HUES64 (cell line): ENCODE results near the gene EDIL3.
"Not testable (repeated sequence)": the region's sequence is repeated elsewhere in the genome, so short reads cannot be mapped to it uniquely, and the experiment has no call there.

Source experiments
- H3K27ac ChIP-seq: 2 replicates; pipeline ENCODE4 v1.7.0; 2013; ENCODE audit warnings: low read depth, low read length, inconsistent platforms
- H3K27me3 ChIP-seq: 2 replicates; pipeline ENCODE4 v1.6.1; 2013; ENCODE audit warnings: mild to moderate bottlenecking, low read length; ENCODE audit not compliant: insufficient read depth
- H3K36me3 ChIP-seq: 2 replicates; pipeline ENCODE4 v1.6.1; 2013; ENCODE audit warnings: mild to moderate bottlenecking, low read length; ENCODE audit not compliant: insufficient read depth
- H3K4me1 ChIP-seq: 2 replicates; pipeline ENCODE4 v1.6.1; 2013; ENCODE audit warnings: mild to moderate bottlenecking, low read length, moderate library complexity; ENCODE audit not compliant: insufficient read depth
- H3K4me3 ChIP-seq: 2 replicates; pipeline ENCODE4 v1.5.1; 2013; ENCODE audit warnings: mild to moderate bottlenecking, low read length, moderate library complexity
- H3K9ac ChIP-seq: 2 replicates; pipeline ENCODE4 v1.6.1; 2013; ENCODE audit warnings: mild to moderate bottlenecking, low read depth, low read length
- H3K9me3 ChIP-seq: 2 replicates; pipeline ENCODE4 v1.6.1; 2013; ENCODE audit warnings: low read depth, low read length; ENCODE audit not compliant: insufficient read depth
- WGBS: fragments of 150-250, 120-280 bp; methylation state at CpG from one replicate; pipeline ENCODE4 v1.1.7; 2013; ENCODE audit warnings: missing lambda C conversion rate; 5-methylcytosine and 5-hydroxymethylcytosine counted together

The EDIL3 gene

GRCh38 chr5:84162695-84163094 lies 222.0 kb downstream of the EDIL3 start:
- H3K27me3 ChIP-seq = no peaks in the 10 kb centered on the region
- no peaks in the 10 kb centered on the region for H3K36me3 ChIP-seq
- H3K9ac ChIP-seq = no peak overlapping the region
- no peaks in the 10 kb centered on the region for H3K4me1 ChIP-seq
- 91% methylated on average over 1 of the region's 1 CpG for WGBS
- no peak overlapping the region for H3K4me3 ChIP-seq
- H3K9me3 ChIP-seq = no peaks in the 10 kb centered on the region
- H3K27ac ChIP-seq = no peak overlapping the region

DNA sequence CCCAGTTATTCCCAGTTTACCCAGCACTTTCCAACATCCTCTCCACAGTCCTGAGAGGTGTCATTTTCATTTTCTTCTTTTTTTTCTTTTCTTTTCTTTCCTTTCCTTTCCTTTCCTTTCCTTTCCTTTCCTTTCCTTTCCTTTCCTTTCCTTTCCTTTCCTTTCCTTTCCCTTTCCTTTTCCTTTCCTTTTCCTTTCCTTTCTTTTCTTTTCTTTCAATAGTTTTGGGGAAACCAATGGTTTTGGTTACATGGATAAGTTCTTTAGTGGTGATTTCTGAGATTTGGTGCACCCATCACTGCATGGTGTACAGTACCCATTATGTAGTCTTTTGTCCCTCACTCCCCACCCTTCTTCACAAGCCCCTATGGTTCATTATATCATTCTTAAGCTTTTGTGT lies 224.0 kb downstream of the EDIL3 start:
- not testable (repeated sequence) for H3K9me3 ChIP-seq, H3K27ac ChIP-seq, H3K4me1 ChIP-seq, H3K4me3 ChIP-seq, H3K36me3 ChIP-seq, H3K27me3 ChIP-seq, H3K9ac ChIP-seq

GRCh38 chr5:84149094-84149493 lies 235.6 kb downstream of the EDIL3 start:
- no peaks in the 10 kb centered on the region for H3K27me3 ChIP-seq
- H3K9ac ChIP-seq = no peak overlapping the region
- no peak overlapping the region for H3K27ac ChIP-seq
- H3K9me3 ChIP-seq = no peaks in the 10 kb centered on the region
- no peak overlapping the region for H3K4me3 ChIP-seq
- no peaks in the 10 kb centered on the region for H3K36me3 ChIP-seq
- H3K4me1 ChIP-seq = no peaks in the 10 kb centered on the region
- 80% methylated on average over 3 of the region's 3 CpGs for WGBS

GRCh38 chr5:84148651-84149050 lies 236.0 kb downstream of the EDIL3 start:
- no peaks in the 10 kb centered on the region for H3K9me3 ChIP-seq
- H3K4me1 ChIP-seq = no peaks in the 10 kb centered on the region
- no peaks in the 10 kb centered on the region for H3K27me3 ChIP-seq
- H3K36me3 ChIP-seq = no peaks in the 10 kb centered on the region
- H3K4me3 ChIP-seq = no peak overlapping the region
- H3K9ac ChIP-seq = no peak overlapping the region
- WGBS = 67% methylated on average over 2 of the region's 2 CpGs
- no peak overlapping the region for H3K27ac ChIP-seq

DNA sequence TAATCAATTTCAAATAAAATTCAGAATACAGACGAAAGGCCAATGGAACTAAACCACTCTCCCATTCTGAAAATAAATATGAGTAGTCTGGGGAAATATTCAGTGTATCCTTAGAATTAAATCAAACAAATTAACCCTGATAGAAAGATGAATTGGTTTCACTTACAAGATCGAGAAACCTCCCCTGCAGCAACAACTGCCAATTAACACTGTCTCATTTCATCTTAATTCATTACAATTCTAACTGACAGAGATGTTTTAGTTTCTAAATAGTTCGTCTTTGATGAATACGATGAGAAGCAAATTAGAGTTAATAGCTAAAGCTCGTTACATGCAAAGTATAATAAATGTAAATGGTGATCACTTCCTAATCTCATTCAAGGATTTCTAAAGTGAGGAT lies 247.1 kb downstream of the EDIL3 start:
- Histone ChIP-seq H3K9me3 (no peaks in the 10 kb centered on the region), H3K4me1 (no peaks in the 10 kb centered on the region), H3K27me3 (no peaks in the 10 kb centered on the region), H3K9ac (no peak overlapping the region), H3K4me3 (no peak overlapping the region), H3K36me3 (peaks cover 7% of the 10 kb centered on the region; the same call in 1 of the 2 replicates), H3K27ac (no peak overlapping the region)
- 89% methylated on average over 3 of the region's 5 CpGs for WGBS

DNA sequence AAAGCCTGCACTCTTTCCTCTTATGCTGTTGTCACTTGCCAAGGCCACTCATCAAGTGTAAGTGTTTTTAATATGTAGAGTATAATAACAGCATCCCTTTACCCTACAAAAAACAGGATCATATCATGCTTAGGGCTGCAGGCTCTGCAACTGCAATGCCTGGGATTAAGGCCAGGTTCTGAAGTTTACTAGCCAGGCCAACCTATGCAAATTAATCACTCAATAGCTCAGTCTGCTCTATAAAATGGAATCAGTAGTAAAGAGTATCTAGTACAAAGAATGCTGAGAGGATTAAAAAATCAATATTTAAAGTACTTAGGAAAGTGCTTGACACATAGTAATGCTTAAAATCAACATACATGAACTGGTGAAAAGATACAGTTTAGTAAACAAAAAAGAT lies 253.3 kb downstream of the EDIL3 start:
- no peaks in the 10 kb centered on the region for H3K27me3 ChIP-seq

DNA sequence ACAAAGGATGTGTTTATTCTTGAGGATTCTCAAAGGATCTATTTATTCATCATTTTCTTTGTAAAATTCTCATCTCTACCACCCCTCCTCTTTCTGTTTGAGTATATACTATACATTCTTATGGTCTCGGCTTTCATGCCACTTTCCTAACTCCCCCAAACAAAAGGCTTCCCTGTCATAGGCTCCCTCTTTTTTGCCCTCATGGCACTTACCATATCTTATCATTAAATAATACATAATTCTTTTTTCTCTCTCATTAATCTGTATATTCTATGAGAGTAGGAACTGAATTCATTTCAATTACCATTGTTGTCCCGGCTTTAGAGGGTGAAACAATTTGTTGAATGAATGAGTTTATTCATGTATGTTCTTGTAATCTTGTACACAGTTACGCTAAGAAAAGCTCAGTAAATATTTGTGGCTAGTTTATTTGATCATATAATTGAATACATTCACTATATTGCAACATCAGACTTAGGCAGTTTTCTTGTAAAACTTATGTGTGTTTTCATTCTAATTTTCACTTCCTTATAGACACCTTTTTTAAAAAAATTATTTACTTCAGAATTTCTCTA lies 254.6 kb downstream of the EDIL3 start:
- H3K27ac ChIP-seq = no peak overlapping the region
- WGBS = 95% methylated on average over 3 of the region's 3 CpGs
- H3K9me3 ChIP-seq = no peaks in the 10 kb centered on the region
- no peak overlapping the region for H3K9ac ChIP-seq
- no peaks in the 10 kb centered on the region for H3K27me3 ChIP-seq
- no peak overlapping the region for H3K4me3 ChIP-seq
- H3K4me1 ChIP-seq = no peaks in the 10 kb centered on the region
- no peaks in the 10 kb centered on the region for H3K36me3 ChIP-seq

More for the DNA sequence above, 253.3 kb downstream of the EDIL3 start:
- Histone ChIP-seq H3K36me3 (0 out of 2 replicates have a peak, but pooled peaks cover 3% of the 10 kb centered on the region), H3K9ac (no peak overlapping the region), H3K4me3 (no peak overlapping the region), H3K9me3 (no peaks in the 10 kb centered on the region), H3K27ac (no peak overlapping the region), H3K4me1 (no peaks in the 10 kb centered on the region)

- 90% methylated on average over 3 of the region's 3 CpGs for WGBS
- Histone ChIP-seq H3K9me3 (no peaks in the 10 kb centered on the region), H3K27me3 (no peaks in the 10 kb centered on the region), H3K9ac (no peak overlapping the region), H3K36me3 (no peaks in the 10 kb centered on the region), H3K4me3 (no peak overlapping the region), H3K27ac (no peak overlapping the region), H3K4me1 (no peaks in the 10 kb centered on the region)
Observed at GRCh38 chr5:84125216-84125615, 259.5 kb downstream of the EDIL3 start.

GRCh38 chr5:84119252-84119651 lies 265.4 kb downstream of the EDIL3 start:
- Histone ChIP-seq H3K27ac (no peak overlapping the region), H3K4me3 (no peak overlapping the region), H3K9me3 (no peaks in the 10 kb centered on the region), H3K9ac (no peak overlapping the region), H3K27me3 (no peaks in the 10 kb centered on the region), H3K36me3 (no peaks in the 10 kb centered on the region), H3K4me1 (peaks cover 8% of the 10 kb centered on the region)
- WGBS = 96% methylated on average over 3 of the region's 3 CpGs

DNA sequence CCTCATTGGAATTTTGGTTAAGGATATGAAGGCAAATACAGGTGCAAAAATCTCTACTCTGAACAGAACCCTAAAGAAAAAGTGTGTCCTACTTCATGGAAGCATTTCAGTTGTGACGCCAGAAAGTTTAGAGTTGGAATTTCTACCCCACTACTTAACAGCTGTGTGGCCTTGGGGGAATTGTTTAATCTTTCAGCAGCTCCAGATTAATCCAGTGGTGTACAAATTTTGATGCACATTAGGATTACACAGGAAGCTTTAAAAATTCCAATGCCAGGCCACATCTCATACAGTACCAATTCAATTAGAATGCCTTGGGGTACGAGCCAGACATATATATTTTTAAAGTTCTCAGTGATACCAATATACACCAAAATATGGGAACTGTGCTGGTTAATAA lies 266.1 kb downstream of the EDIL3 start:
- no peak overlapping the region for H3K27ac ChIP-seq
- no peak overlapping the region for H3K4me3 ChIP-seq
- 100% methylated on average over 1 of the region's 2 CpGs for WGBS
- H3K9me3 ChIP-seq = no peaks in the 10 kb centered on the region
- no peaks in the 10 kb centered on the region for H3K36me3 ChIP-seq
- no peak overlapping the region for H3K9ac ChIP-seq
- no peaks in the 10 kb centered on the region for H3K27me3 ChIP-seq
- H3K4me1 ChIP-seq = peaks cover 15% of the 10 kb centered on the region

DNA sequence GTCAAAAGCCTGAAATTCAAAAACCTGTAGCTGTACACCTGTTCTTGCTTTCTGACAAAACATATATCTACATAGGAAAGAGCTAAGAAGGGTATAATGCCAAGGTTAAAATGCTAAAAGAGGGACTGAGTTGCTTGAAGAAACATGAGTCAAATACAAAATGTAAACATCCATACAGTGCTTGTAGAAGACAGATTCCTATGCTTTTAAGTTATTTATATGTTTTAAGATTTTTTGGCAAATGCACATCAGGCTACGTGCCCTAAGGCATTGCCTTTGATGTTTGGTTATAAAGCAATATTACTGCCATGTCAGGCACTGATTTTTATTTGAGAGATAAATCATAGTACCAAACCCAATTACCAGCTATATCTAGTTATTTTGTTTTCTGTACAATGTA lies 269.0 kb downstream of the EDIL3 start:
- H3K36me3 ChIP-seq = no peaks in the 10 kb centered on the region
- H3K4me3 ChIP-seq = no peak overlapping the region
- H3K9ac ChIP-seq = no peak overlapping the region
- WGBS = 89% methylated on average over 1 of the region's 1 CpG
- H3K27me3 ChIP-seq = no peaks in the 10 kb centered on the region
- no peak overlapping the region for H3K27ac ChIP-seq
- no peaks in the 10 kb centered on the region for H3K9me3 ChIP-seq
- peaks cover 29% of the 10 kb centered on the region for H3K4me1 ChIP-seq
